Endothelial cell of umbilical vein (primary cell): ENCODE measurements around the gene UBASH3B. TPM values are rescaled to one million over a fixed set of nuclear protein-coding genes. Genes with fewer than 3 reads are reported as not detected.

Source experiments
- BruUV-seq: library from RNA; stranded (reverse); fragments of 400-500 nt; replicated peaks from 2 replicates; lab custom pipeline; 2021; lab: Mats Ljungman, UMichigan
- CTCF ChIA-PET: fragments of 300-600, 350-600 bp; sonication (Branson Sonifier 250); formaldehyde crosslinking; loops from one replicate; lab custom pipeline; 2021; ENCODE audit warnings: antibody characterized with exemption, inconsistent platforms; lab: Charles Lee
- POLR2A ChIA-PET: fragments of 300-600, 350-600 bp; sonication (Branson Sonifier 250); formaldehyde crosslinking; loops from one replicate; lab custom pipeline; 2021; ENCODE audit warnings: antibody characterized with exemption, inconsistent platforms; lab: Charles Lee
- DNase-seq: peaks from one replicate; pipeline ENCODE4 v3.0.0-alpha.2; 2011; ENCODE audit warnings: low read depth, low spot score
- FAIRE-seq: peaks from 2 replicates; lab custom pipeline; 2011; peaks lifted over from hg19 to GRCh38; lab: Jason Lieb, UNC
- H2AFZ ChIP-seq: 2 replicates; pipeline ENCODE4 v1.6.0; 2012; ENCODE audit warnings: low read depth, low read length, control low read depth, inconsistent platforms
- H3K27ac ChIP-seq: 2 replicates; pipeline ENCODE4 v1.5.1; 2011; ENCODE audit warnings: low read depth, mild to moderate bottlenecking, control low read depth, low read length, moderate library complexity; ENCODE audit not compliant: insufficient read depth
- H3K27me3 ChIP-seq, 2 experiments: 2 replicates each; pipeline versions ENCODE4 v1.6.0 to v1.6.1; 2011; ENCODE audit warnings: low read length in 2 of 2, mixed read lengths in 1 of 2; ENCODE audit not compliant: control insufficient read depth in 2 of 2, insufficient read depth in 2 of 2
- H3K36me3 ChIP-seq, 2 experiments: 2 replicates in 1 of 2; 3 replicates in 1 of 2; pipeline ENCODE4 v1.5.1; 2011; ENCODE audit warnings: low read length in 2 of 2, mild to moderate bottlenecking in 1 of 2, moderate library complexity in 1 of 2; ENCODE audit not compliant: control insufficient read depth in 2 of 2, insufficient read depth in 2 of 2; ENCODE audit errors: extremely low read depth in 1 of 2
- H3K4me1 ChIP-seq: 3 replicates; pipeline ENCODE4 v1.5.1; 2011; ENCODE audit warnings: mild to moderate bottlenecking, low read length; ENCODE audit not compliant: control insufficient read depth, insufficient read depth; ENCODE audit errors: extremely low read depth
- H3K4me2 ChIP-seq: 2 replicates; pipeline ENCODE4 v1.6.1; 2011; ENCODE audit warnings: low read length, control low read depth, mixed read lengths; ENCODE audit not compliant: insufficient read depth
- H3K4me3 ChIP-seq, 3 experiments: fragments of 200-600 bp in 1 of 3; sonication (generic), shearing (Covaris generic) in 1 of 3; replicated peaks in 1 of 3; 2 replicates each; pipeline ENCODE4 v1.5.1; 2011 to 2016; ENCODE audit warnings: control low read depth in 3 of 3, low read length in 3 of 3, mild to moderate bottlenecking in 2 of 3, inconsistent platforms in 1 of 3, low read depth in 1 of 3, moderate library complexity in 1 of 3; ENCODE audit not compliant: insufficient read depth in 1 of 3
- H3K79me2 ChIP-seq: 2 replicates; pipeline ENCODE4 v1.6.0; 2012; ENCODE audit warnings: low read length, inconsistent platforms; ENCODE audit not compliant: control insufficient read depth, insufficient read depth
- H3K9ac ChIP-seq: replicated peaks from 2 replicates; pipeline ENCODE3; 2011; ENCODE audit warnings: low read length, control low read depth; ENCODE audit not compliant: insufficient read depth; ENCODE audit errors: extremely low read depth
- H3K9me1 ChIP-seq: replicated peaks from 3 replicates; pipeline ENCODE4 v1.6.0; 2011; ENCODE audit warnings: mild to moderate bottlenecking, low read length; ENCODE audit not compliant: control insufficient read depth, insufficient read depth; ENCODE audit errors: extremely low read depth
- H3K9me3 ChIP-seq: replicated peaks from 2 replicates; pipeline ENCODE4 v1.5.1; 2012; ENCODE audit warnings: low read length, inconsistent platforms; ENCODE audit not compliant: control insufficient read depth, insufficient read depth
- H4K20me1 ChIP-seq: replicated peaks from 2 replicates; pipeline ENCODE3; 2011; ENCODE audit warnings: mild to moderate bottlenecking, low read length; ENCODE audit not compliant: control insufficient read depth, insufficient read depth; ENCODE audit errors: extremely low read depth
- EZH2 ChIP-seq: IDR thresholded peaks from 2 replicates; pipeline ENCODE4 v1.6.1; 2012; ENCODE audit warnings: borderline replicate concordance, low read depth, mild to moderate bottlenecking, moderate library complexity, low read length, inconsistent platforms; ENCODE audit not compliant: severe bottlenecking
- FOS ChIP-seq: IDR thresholded peaks from 2 replicates; pipeline ENCODE4 v1.6.1; 2011; ENCODE audit warnings: mild to moderate bottlenecking, low read length, moderate library complexity, borderline replicate concordance; ENCODE audit not compliant: insufficient read depth
- GATA2 ChIP-seq: IDR thresholded peaks from 2 replicates; pipeline ENCODE4 v1.7.0; 2011; ENCODE audit warnings: low read depth, mild to moderate bottlenecking, moderate library complexity, mixed read lengths, low read length; ENCODE audit not compliant: insufficient read length, insufficient read depth
- JUN ChIP-seq: IDR thresholded peaks from 2 replicates; pipeline ENCODE4 v1.6.1; 2011; ENCODE audit warnings: borderline replicate concordance, low read depth; ENCODE audit not compliant: insufficient read length, insufficient read depth
- MYC ChIP-seq: IDR thresholded peaks from one replicate; pipeline ENCODE4 v1.6.1; 2011; ENCODE audit warnings: mild to moderate bottlenecking, low read depth, low read length
- POLR2A ChIP-seq: IDR thresholded peaks from 2 replicates; pipeline ENCODE4 v1.6.1; 2012; ENCODE audit warnings: low read depth, mild to moderate bottlenecking, control low read depth, low read length
- POLR2AphosphoS5 ChIP-seq: IDR thresholded peaks from 2 replicates; pipeline ENCODE4 v1.6.1; 2012; ENCODE audit warnings: low read depth, mild to moderate bottlenecking, control low read depth, low read length, moderate library complexity; ENCODE audit not compliant: insufficient read depth
- dilution Hi-C: fragments of 300-500 bp; cut with MboI; formaldehyde crosslinking; loops from one replicate; pipeline ENCODE4 v1.15.0; 2019; ENCODE audit warnings: low sequenced_read_pairs; ENCODE audit not compliant: extremely low pct_ligation_motif_present
- intact Hi-C: fragments of 100-400 bp; cut with micrococcal nuclease; formaldehyde crosslinking; loops from one replicate; pipeline ENCODE4 v1.10.0; 2022
- polyA plus RNA-seq, 4 experiments: library from polyadenylated mRNA; depleted of rRNA in 3 of 4; stranded (reverse) in 3 of 4; unstranded in 1 of 4; fragments of >200 nt; gene quantifications; 2 replicates each; pipeline versions ENCODE4 v1.2.1 to v1.2.3, GENCODE V29; 2011 to 2012; ENCODE audit warnings: missing spikeins in 1 of 4
- total RNA-seq: library from RNA; stranded (reverse); gene quantifications from 2 replicates; pipeline ENCODE4 v1.2.3, GENCODE V29; 2021
- TF ChIP-seq, protein P1 (sequence below): IDR thresholded peaks from 2 replicates; pipeline ENCODE4 v1.6.1; 2011; ENCODE audit not compliant: insufficient read depth, insufficient read length
- TF ChIP-seq, protein P2 (sequence below), 2 donors: IDR thresholded peaks; 1 replicate in 1 of 2; 2 replicates in 1 of 2; pipeline ENCODE4 v1.5.1; 2011; ENCODE audit warnings: low read length in 2 of 2, mild to moderate bottlenecking in 2 of 2, moderate library complexity in 2 of 2, control low read depth in 1 of 2, inconsistent platforms in 1 of 2, low read depth in 1 of 2; ENCODE audit not compliant: insufficient read depth in 1 of 2; ENCODE audit errors: extremely low read depth in 1 of 2

UBASH3B gene
- total and polyA plus RNA-seq, 2 donors (not counting 3 experiments of a cell fraction or from before 2014, with no cell fraction given): 23.7 to 38.1 TPM

DNA sequence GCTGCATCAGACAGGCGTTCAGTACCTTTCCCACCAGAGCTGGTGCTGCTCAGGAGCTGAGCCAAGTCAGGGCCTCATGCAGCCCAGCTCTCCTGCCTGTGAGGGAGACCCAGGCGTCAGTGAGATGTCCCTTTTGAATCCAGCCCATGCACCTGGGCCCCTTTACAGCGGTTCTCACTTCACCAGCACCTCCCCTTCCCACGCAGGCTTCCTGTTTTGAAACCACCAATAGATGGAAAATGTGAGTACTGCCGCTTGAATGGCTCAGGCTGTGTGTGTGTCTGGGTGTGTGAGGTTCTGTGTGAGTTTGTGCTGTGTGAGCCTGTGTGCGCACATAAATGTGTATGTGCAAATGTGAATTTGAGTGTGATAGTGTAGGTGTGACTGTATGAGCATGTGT lies 88.4 kb downstream of the UBASH3B start:
- TF ChIP-seq, protein P1, sequence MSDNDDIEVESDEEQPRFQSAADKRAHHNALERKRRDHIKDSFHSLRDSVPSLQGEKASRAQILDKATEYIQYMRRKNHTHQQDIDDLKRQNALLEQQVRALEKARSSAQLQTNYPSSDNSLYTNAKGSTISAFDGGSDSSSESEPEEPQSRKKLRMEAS: no peak
- TF ChIP-seq EZH2 (no peak), MYC (no peak), GATA2 (no peak), POLR2A (no peak), POLR2AphosphoS5 (no peak), FOS (no peak), JUN (no peak)
- TF ChIP-seq, protein P2, sequence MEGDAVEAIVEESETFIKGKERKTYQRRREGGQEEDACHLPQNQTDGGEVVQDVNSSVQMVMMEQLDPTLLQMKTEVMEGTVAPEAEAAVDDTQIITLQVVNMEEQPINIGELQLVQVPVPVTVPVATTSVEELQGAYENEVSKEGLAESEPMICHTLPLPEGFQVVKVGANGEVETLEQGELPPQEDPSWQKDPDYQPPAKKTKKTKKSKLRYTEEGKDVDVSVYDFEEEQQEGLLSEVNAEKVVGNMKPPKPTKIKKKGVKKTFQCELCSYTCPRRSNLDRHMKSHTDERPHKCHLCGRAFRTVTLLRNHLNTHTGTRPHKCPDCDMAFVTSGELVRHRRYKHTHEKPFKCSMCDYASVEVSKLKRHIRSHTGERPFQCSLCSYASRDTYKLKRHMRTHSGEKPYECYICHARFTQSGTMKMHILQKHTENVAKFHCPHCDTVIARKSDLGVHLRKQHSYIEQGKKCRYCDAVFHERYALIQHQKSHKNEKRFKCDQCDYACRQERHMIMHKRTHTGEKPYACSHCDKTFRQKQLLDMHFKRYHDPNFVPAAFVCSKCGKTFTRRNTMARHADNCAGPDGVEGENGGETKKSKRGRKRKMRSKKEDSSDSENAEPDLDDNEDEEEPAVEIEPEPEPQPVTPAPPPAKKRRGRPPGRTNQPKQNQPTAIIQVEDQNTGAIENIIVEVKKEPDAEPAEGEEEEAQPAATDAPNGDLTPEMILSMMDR (IDR thresholded peaks at IDR 0.05; ENCODE audit: extremely low read depth in 1 of 2, insufficient read depth in 1 of 2, low read depth in 1 of 2, low read length in 2 of 2): no peak
- Histone ChIP-seq H3K27ac (no peak overlapping the region), H4K20me1 (no peaks in the 10 kb centered on the region), H3K4me3 (no peak overlapping the region), H3K36me3 (no peaks in the 10 kb centered on the region), H2AFZ (no peak overlapping the region), H3K27me3 (no peaks in the 10 kb centered on the region), H3K4me2 (no peak overlapping the region), H3K79me2 (no peaks in the 10 kb centered on the region), H3K4me1 (peaks cover 15% of the 10 kb centered on the region), H3K9me3 (no peaks in the 10 kb centered on the region), H3K9ac (no peak overlapping the region), H3K9me1 (no peaks in the 10 kb centered on the region)
- ChIA-PET POLR2A (no interaction called here), CTCF (no interaction called here)
- peak; percentile 82 for DNase-seq
- BruUV-seq: no TSS peak
- FAIRE-seq: no peak
- dilution Hi-C loops: no loop called here
- intact Hi-C loops: no loop called here
